AG04450 (cell line): ENCODE data around the gene LGALS9C. TPM values are rescaled to one million over a fixed set of nuclear protein-coding genes. Genes with fewer than 3 reads are reported as not detected.
"Not testable (repeated sequence)": the region's sequence is repeated elsewhere in the genome, so short reads cannot be mapped to it uniquely, and the experiment has no call there.

Source experiments
- CTCF ChIA-PET: fragments of 300-600, 350-600 bp; formaldehyde crosslinking; extraction: SDS; loops from one replicate; lab custom pipeline; 2022; ENCODE audit warnings: antibody characterized with exemption, inconsistent platforms; lab: Charles Lee
- POLR2A ChIA-PET: fragments of 350-600 bp; formaldehyde crosslinking; extraction: SDS; loops from one replicate; lab custom pipeline; 2021; ENCODE audit warnings: antibody characterized with exemption, inconsistent platforms; lab: Yijun Ruan, JAX
- DNase-seq: peaks from one replicate; pipeline ENCODE4 v3.0.0-alpha.2; 2011; ENCODE audit warnings: low read depth, low spot score
- H3K27ac ChIP-seq: one replicate; pipeline ENCODE4 v1.5.1; 2012; ENCODE audit warnings: low read depth, low read length, control low read depth
- H3K27me3 ChIP-seq: one replicate; pipeline ENCODE4 v1.6.0; 2012; ENCODE audit warnings: low read length; ENCODE audit not compliant: control insufficient read depth, insufficient read depth
- H3K4me3 ChIP-seq: 2 replicates; pipeline ENCODE4 v1.5.1; 2011; ENCODE audit warnings: mild to moderate bottlenecking, low read depth, low read length, control low read depth
- H3K9me3 ChIP-seq: 2 replicates; pipeline ENCODE4 v1.5.1; 2012; ENCODE audit warnings: low read length; ENCODE audit not compliant: control insufficient read depth, insufficient read depth
- polyA plus RNA-seq: library from polyadenylated mRNA; depleted of rRNA; stranded (reverse); fragments of >200 nt; gene quantifications from 2 replicates; pipeline ENCODE4 v1.2.3, GENCODE V29; 2011

The LGALS9C gene
- polyA plus RNA-seq, 1 experiment: not detected

DNA sequence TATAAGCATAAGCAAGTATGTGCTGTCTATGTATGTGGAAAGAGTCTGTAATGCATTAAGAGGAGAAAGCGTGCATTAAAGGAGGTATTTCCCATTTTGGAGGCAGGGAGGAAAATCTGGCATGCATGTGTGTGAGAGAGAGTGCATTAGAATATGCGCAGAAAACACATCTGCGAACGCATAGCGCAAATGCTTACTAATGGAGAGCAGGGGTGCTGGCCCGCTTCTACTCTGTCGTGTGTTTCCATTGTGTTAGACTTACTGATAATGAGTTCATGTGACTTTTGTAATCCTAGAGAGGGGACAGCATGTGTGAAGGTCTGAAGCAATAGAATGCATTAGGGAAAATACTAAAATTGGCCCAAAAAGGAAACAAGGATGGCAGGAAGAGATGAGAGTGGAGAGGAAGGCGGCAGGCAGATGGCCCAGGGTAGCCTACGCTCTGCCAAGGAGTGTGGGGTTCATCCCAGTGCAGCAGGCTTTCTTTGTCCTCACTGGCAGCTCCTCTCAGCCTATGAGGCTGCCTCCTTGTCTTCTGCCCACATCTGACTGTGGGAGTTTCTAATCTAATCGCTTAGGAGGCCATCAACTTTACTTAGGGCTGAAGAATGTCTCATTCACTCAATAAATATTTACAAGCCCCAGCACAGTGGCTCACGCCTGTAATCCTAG lies 12.6 kb upstream of the LGALS9C start:
- POLR2A ChIA-PET, H3K27ac ChIP-seq, H3K9me3 ChIP-seq, DNase-seq, H3K4me3 ChIP-seq, CTCF ChIA-PET, H3K27me3 ChIP-seq: not testable (repeated sequence)

DNA sequence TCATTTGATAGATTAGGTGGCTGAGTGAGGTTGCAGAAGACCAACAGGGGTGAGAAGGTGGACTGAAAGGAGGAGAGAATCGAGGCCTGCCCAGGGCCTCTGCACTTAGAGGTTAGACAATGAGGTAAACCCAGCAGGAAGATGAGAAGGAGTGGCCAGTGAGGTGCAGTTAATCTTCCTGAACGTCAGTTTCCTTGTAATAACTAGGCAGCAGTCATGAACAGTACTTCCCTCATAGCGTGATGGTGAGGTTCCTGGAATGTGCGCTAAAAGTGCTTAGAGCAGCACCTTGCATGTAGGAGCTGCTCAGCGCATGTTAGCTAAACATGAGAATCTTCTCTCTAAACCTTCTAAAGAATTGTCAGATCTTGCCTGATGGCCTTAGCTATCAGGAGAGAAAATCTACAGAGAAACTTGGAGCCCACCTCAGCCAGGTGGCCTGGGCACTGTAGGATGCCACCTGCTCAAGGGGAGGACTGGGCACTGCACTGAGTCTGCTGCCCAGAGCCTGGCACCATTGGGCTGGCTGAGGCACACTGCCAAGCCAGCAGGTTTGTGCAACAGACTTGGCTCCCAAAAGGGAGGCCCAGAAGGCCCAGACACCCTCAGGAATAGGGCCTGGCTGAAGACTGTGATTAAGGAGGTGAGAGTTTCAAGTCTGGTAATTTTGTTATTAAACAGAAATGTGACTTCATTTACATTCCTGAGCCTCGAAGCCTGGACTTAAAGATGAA lies 10.2 kb upstream of the LGALS9C start:
- H3K9me3 ChIP-seq, H3K27me3 ChIP-seq, DNase-seq, H3K27ac ChIP-seq, POLR2A ChIA-PET, CTCF ChIA-PET, H3K4me3 ChIP-seq: not testable (repeated sequence)

DNA sequence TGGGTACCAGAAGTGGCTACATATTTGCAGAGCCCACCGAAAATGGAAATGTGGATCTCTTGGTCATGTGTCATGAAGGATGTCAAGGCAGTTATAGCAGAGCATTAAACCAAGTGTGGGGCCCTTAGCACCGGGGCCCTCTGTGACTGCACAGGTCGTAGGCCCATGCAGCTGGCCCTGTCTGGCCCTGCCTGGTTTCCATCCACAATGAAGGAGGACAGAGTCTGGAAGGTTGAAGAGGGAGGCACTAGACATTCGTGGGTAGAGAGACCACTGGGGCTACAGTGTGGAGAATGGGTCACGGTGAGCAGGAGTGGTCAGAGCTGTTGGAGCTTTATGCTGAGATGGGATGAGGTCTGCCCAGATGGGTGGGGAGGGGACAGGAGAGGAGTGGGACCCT lies 9.6 kb upstream of the LGALS9C start:
- H3K4me3 ChIP-seq, H3K27me3 ChIP-seq, H3K27ac ChIP-seq, POLR2A ChIA-PET, H3K9me3 ChIP-seq, CTCF ChIA-PET, DNase-seq: not testable (repeated sequence)

DNA sequence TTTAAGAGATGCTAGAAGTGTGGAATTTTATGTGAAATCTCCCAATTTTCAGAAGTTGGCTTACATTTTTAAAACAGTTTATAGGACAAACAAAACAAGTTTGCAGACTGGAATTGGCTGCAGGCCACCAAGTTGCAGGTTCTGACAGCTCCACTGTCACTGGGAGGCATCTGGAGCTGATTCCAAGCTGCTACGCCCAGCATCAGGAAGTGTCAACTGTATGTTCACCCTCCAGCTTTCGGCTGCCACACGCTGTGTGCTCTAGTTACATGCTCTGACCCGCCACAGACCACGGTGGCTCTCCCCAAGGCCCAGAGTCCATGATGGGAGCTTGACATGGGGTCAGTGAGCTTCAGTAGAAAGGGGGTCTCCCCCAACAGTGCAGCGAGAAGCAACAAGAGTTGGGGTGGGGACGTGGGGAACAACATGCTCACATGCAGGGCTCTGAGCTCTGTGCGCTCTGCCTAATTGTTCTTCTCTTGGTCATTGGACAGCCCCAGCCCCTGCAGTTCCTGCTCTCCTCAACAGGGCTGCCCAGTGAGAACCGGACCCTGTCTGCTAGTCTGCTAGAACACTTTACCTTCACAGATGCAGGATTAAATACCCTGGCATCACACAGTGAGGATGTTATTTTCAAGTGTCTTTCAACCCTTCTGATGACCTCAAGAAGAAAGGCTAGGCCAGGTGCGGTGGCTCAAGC lies 8.0 kb upstream of the LGALS9C start:
- DNase-seq, POLR2A ChIA-PET, H3K9me3 ChIP-seq, H3K27ac ChIP-seq, H3K4me3 ChIP-seq, H3K27me3 ChIP-seq, CTCF ChIA-PET: not testable (repeated sequence)

DNA sequence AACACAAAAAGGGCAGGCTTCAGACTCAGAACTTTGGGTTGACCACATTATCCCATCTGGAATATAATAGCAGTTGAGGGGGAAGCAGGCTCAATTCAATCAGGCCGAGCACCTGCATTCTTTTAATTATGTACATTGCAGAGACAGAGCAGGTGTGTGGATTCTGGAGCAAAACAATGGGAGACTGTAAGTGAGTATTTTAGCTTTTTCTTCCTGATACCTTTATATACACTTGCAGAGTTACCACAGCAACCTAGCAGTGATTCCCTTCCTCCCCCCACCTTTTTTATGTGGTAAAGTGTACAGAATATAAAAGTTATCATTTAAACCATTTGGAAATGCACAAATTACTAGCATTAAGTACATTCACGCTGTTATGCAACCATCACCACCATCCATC lies 6.8 kb upstream of the LGALS9C start:
- H3K27me3 ChIP-seq, H3K9me3 ChIP-seq, H3K27ac ChIP-seq, POLR2A ChIA-PET, H3K4me3 ChIP-seq, CTCF ChIA-PET, DNase-seq: not testable (repeated sequence)

- DNase-seq, POLR2A ChIA-PET: not testable (repeated sequence)
Observed at GRCh38 chr17:18470345-18470930, 6.2 kb upstream of the LGALS9C start.

DNA sequence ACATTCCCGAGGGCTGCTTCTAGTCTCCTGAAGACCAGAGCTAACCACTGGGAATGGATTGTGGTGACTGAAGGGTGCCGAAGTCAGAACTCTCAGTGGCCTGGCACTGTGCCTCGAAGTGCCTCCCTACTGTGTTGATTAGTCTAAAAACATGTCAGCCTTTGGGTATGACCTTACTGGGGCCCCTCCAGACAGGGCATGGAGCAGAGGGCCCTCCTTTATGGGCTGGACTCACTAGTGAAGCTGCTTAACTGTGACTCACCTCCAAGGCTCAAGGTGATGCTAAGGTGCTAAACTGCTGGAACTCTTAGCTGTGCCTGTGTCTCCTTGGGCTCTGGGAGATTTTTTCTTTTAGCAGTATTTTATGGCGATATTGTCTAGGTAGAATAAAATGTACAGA lies 2.6 kb upstream of the LGALS9C start:
- H3K4me3 ChIP-seq, H3K27ac ChIP-seq, CTCF ChIA-PET, H3K27me3 ChIP-seq, H3K9me3 ChIP-seq, DNase-seq, POLR2A ChIA-PET: not testable (repeated sequence)

More at GRCh38 chr17:18470345-18470930, 6.2 kb upstream of the LGALS9C start:
- H3K27me3 ChIP-seq, CTCF ChIA-PET, H3K9me3 ChIP-seq, H3K4me3 ChIP-seq, H3K27ac ChIP-seq: not testable (repeated sequence)

DNA sequence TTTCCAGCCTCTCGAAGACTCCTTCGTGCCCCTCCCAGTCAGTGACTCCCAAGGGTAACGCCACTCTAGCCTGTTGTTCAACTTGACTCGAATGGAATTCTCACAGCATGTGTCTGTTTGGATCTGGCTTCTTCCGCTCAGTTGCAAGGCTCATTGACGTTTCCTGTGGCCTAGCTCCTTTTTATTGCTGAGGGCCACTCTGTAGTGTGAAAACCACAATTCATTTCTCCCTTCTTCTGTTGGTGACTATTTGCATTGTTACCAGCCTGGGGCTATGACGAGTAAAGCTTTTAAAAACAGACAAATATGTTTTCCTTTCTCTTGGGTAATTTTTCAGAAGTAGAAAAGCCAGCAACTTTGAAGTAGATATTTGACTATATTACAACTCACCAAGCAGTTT lies 1.8 kb upstream of the LGALS9C start:
- H3K27me3 ChIP-seq, CTCF ChIA-PET, DNase-seq, H3K27ac ChIP-seq, H3K9me3 ChIP-seq, H3K4me3 ChIP-seq, POLR2A ChIA-PET: not testable (repeated sequence)

GRCh38 chr17:18477367-18477766 lies 778 bp downstream of the LGALS9C start:
- POLR2A ChIA-PET, H3K27ac ChIP-seq, H3K27me3 ChIP-seq, DNase-seq, H3K9me3 ChIP-seq, CTCF ChIA-PET, H3K4me3 ChIP-seq: not testable (repeated sequence)

- H3K9me3 ChIP-seq, POLR2A ChIA-PET, H3K27ac ChIP-seq, DNase-seq, CTCF ChIA-PET, H3K27me3 ChIP-seq, H3K4me3 ChIP-seq: not testable (repeated sequence)
Observed at GRCh38 chr17:18478362-18478761, 1.8 kb downstream of the LGALS9C start.

GRCh38 chr17:18478977-18479595 lies 2.5 kb downstream of the LGALS9C start:
- H3K27me3 ChIP-seq, CTCF ChIA-PET, H3K9me3 ChIP-seq, H3K27ac ChIP-seq, H3K4me3 ChIP-seq, POLR2A ChIA-PET, DNase-seq: not testable (repeated sequence)
